LNCAP (cell line): ENCODE measurements around the gene OAS1.

Source experiments
- CTCF ChIP-seq: fragments of 450-650 bp; IDR thresholded peaks from 2 replicates; pipeline ENCODE4 v1.5.1; 2017; ENCODE audit warnings: mild to moderate bottlenecking

The OAS1 gene

GRCh38 chr12:112881602-112882001, 25.2 kb upstream of the OAS1 start:
- no peak for TF ChIP-seq CTCF

- TF ChIP-seq CTCF: no peak
Measured at GRCh38 chr12:112885236-112885635, 21.5 kb upstream of the OAS1 start.

- TF ChIP-seq CTCF: no peak
Measured at GRCh38 chr12:112887550-112887949, 19.2 kb upstream of the OAS1 start.

- TF ChIP-seq CTCF: no peak
Measured at GRCh38 chr12:112891093-112892024, 15.4 kb upstream of the OAS1 start.

GRCh38 chr12:112892856-112893255, 13.9 kb upstream of the OAS1 start:
- TF ChIP-seq CTCF: no peak

- no peak for TF ChIP-seq CTCF
Measured at GRCh38 chr12:112894128-112894527, 12.6 kb upstream of the OAS1 start.

- TF ChIP-seq CTCF: no peak
Measured at GRCh38 chr12:112898380-112898779, 8.4 kb upstream of the OAS1 start.
